Heart left ventricle (tissue), 16 donors: ENCODE data around the gene SHROOM3. TPM values are rescaled to one million over a fixed set of nuclear protein-coding genes. Genes with fewer than 3 reads are reported as not detected.
A peak's percentile ranks its signal among the peaks of the same experiment; 100 is the strongest.

ENCODE experiments used
- ATAC-seq, 4 donors: fragments of 200-7000 bp; cut with Tn5 transposase; one replicate each; pipeline ENCODE4 v1.9.1; 2020 to 2022; ENCODE audit warnings: moderate library complexity in 4 of 4, mild to moderate bottlenecking in 3 of 4, moderate number of reproducible peaks in 1 of 4
- DNase-seq, 5 donors: peaks; one replicate each; pipeline ENCODE4 v3.0.0-alpha.2; 2020
- H3K27ac ChIP-seq, 12 donors: fragments of 200-600 bp; sonication (generic) in 4 of 12; one replicate each; pipeline versions ENCODE4 v1.5.0 to v1.8.0; 2016 to 2022; ENCODE audit warnings: mild to moderate bottlenecking in 2 of 12
- H3K27me3 ChIP-seq, 9 donors: fragments of 200-600 bp; sonication (generic) in 2 of 9; one replicate each; pipeline versions ENCODE4 v1.5.1 to v1.8.0; 2016 to 2022; ENCODE audit warnings: mild to moderate bottlenecking in 3 of 9
- H3K36me3 ChIP-seq, 9 donors: fragments of 200-600 bp; sonication (generic) in 2 of 9; one replicate each; pipeline versions ENCODE4 v1.5.0 to v1.8.0; 2018 to 2022; ENCODE audit warnings: mild to moderate bottlenecking in 2 of 9
- H3K4me1 ChIP-seq, 12 donors: fragments of 200-600 bp; sonication (generic) in 4 of 12; one replicate each; pipeline versions ENCODE4 v1.5.0 to v1.8.0; 2016 to 2022; ENCODE audit warnings: mild to moderate bottlenecking in 3 of 12
- H3K4me3 ChIP-seq, 12 donors: fragments of 200-600 bp; sonication (generic) in 4 of 12; one replicate each; pipeline versions ENCODE4 v1.5.0 to v1.8.0; 2017 to 2022; ENCODE audit warnings: mild to moderate bottlenecking in 9 of 12, moderate library complexity in 4 of 12
- H3K9me3 ChIP-seq, 12 donors: fragments of 200-600 bp; sonication (generic) in 4 of 12; one replicate each; pipeline versions ENCODE4 v1.5.0 to v1.8.0; 2016 to 2022; ENCODE audit warnings: mild to moderate bottlenecking in 1 of 12
- CTCF ChIP-seq, 12 donors: fragments of 200-600 bp; sonication (generic) in 4 of 12; IDR thresholded peaks; one replicate each; pipeline versions ENCODE4 v1.5.0 to v1.8.0; 2018 to 2022; ENCODE audit warnings: antibody characterized with exemption in 12 of 12, mild to moderate bottlenecking in 5 of 12
- POLR2A ChIP-seq, 2 donors: fragments of 450-650 bp; IDR thresholded peaks; one replicate each; pipeline ENCODE4 v1.6.1; 2017; ENCODE audit warnings: antibody characterized with exemption in 2 of 2, mild to moderate bottlenecking in 2 of 2, moderate library complexity in 2 of 2
- WGBS, 4 donors: extraction: QIAGEN DNeasy Blood & Tissue Kit in 2 of 4; methylation state at CpG; one replicate each; pipeline versions ENCODE4 v1.1.5 to v1.1.7; 2013 to 2018; 5-methylcytosine and 5-hydroxymethylcytosine counted together
- intact Hi-C, 10 donors: fragments of 100-400 bp; cut with DNase I; formaldehyde crosslinking; loops; one replicate each; pipeline versions ENCODE4 v1.11.1 to v1.14.2; 2022
- polyA plus RNA-seq, 2 donors: library from polyadenylated mRNA; stranded (reverse); fragments of 200-250 nt; gene quantifications; one replicate each; pipeline ENCODE4 v1.2.3, GENCODE V29; 2013
- total RNA-seq, 9 donors: library from RNA; depleted of rRNA in 2 of 9; stranded (reverse); fragments of >200 nt in 2 of 9; fragmentation: NEBNext Ultra II Directional in 3 of 9; extraction: Animal tissue kit (Norgen Biotek cat#: 25700) in 3 of 9; gene quantifications; one replicate each; pipeline versions ENCODE4 v1.1.0 to v1.2.4, GENCODE V29; 2016 to 2023
- donor health status: ischemic (EF 13 %, LVEDD 7.1; RV severe dilation, severe dysfunction).
- donor health status: healthy with polysubstance abuse.
- donor health status: DM: no; HTN: yes; CAD: no.
- donor health status: DM: no; HTN: no; CAD: no.
- donor health status: ischemic (EF 25% LVEDD 6.9; RV normal size, moderate dysfunction).
- donor health status: ischemic (EF 25% LVEDD 5.7; RV mildly dilated, moderate dysfunction).
- donor health status: healthy.
- donor health status: DM: yes; HTN: yes; CAD: no.
- donor health status: ischemic (EF 35%, LVEDD 5.7; RV mildly dilated, moderate dysfunction).
- donor health status: nonischemic (EF 11% LVEDD 7.7; RV severe dilation, severe dysfunction).
- donor health status: DM: yes; HTN: yes; CAD: no.
- donor health status: PGD.
- donor health status: ischemic (EF 29% LVEDD 5.4; RV normal size, mild dysfunction).
- donor health status: nonischemic (EF 23%, LVEDD 6.1; RV moderate dilation, normal function).

SHROOM3 gene
- total and polyA plus RNA-seq, 11 donors: 4.6 to 38.5 (median 20.3) TPM

GRCh38 chr4:76568262-76568661, 133.2 kb downstream of the SHROOM3 start:
- intact Hi-C loops: no loop called here
- no peaks in the 10 kb centered on the region for H3K9me3 ChIP-seq

GRCh38 chr4:76569225-76569624, 134.2 kb downstream of the SHROOM3 start:
- H3K27me3 ChIP-seq: no peaks in the 10 kb centered on the region
- TF ChIP-seq CTCF (IDR thresholded peaks at IDR 0.05): no peak
- DNase-seq (no peak), ATAC-seq (no peak)
- no peaks in the 10 kb centered on the region for H3K36me3 ChIP-seq
- no peaks in the 10 kb centered on the region for H3K9me3 ChIP-seq
- peaks cover 0 to 19% (median 0%) of the 10 kb centered on the region in 12 donors for H3K4me1 ChIP-seq
- intact Hi-C loops: no loop called here
- no peak overlapping the region for H3K4me3 ChIP-seq
- WGBS, 4 donors: 82 to 90% (median 85%) methylated on average over 3 of the region's 3 CpGs
- no peak overlapping the region for H3K27ac ChIP-seq

More at GRCh38 chr4:76568262-76568661, 133.2 kb downstream of the SHROOM3 start:
- ATAC-seq (no peak), DNase-seq (no peak)
- Histone ChIP-seq H3K27ac (no peak overlapping the region), H3K4me1 (peaks cover 0 to 26% (median 0%) of the 10 kb centered on the region in 12 donors), H3K36me3 (no peaks in the 10 kb centered on the region), H3K4me3 (no peak overlapping the region), H3K27me3 (no peaks in the 10 kb centered on the region)
- TF ChIP-seq CTCF (IDR thresholded peaks at IDR 0.05): no peak
- WGBS, 4 donors: 68 to 79% (median 71%) methylated on average over 5 of the region's 5 CpGs

GRCh38 chr4:76569706-76570105, 134.7 kb downstream of the SHROOM3 start:
- no peak for ATAC-seq
- intact Hi-C loops: loop anchor here in 1 of 10 donors (5.0 kb wide), 1 partner anchor 37 kb away; no protein-coding TSS in a partner anchor
- DNase-seq: no peak
- Histone ChIP-seq H3K9me3 (no peaks in the 10 kb centered on the region), H3K27me3 (no peaks in the 10 kb centered on the region), H3K4me1 (peaks cover 0 to 19% (median 0%) of the 10 kb centered on the region in 12 donors), H3K36me3 (no peaks in the 10 kb centered on the region), H3K4me3 (no peak overlapping the region), H3K27ac (no peak overlapping the region)
- 69 to 83% (median 76%) methylated on average over 4 of the region's 4 CpGs for WGBS, 4 donors
- TF ChIP-seq CTCF (IDR thresholded peaks at IDR 0.05) (no peak), POLR2A (IDR thresholded peaks at IDR 0.05) (no peak)

- DNase-seq: no peak
- Histone ChIP-seq H3K9me3 (no peaks in the 10 kb centered on the region), H3K36me3 (no peaks in the 10 kb centered on the region), H3K27me3 (no peaks in the 10 kb centered on the region), H3K4me3 (no peak overlapping the region), H3K4me1 (peaks cover 0 to 19% (median 0%) of the 10 kb centered on the region in 12 donors), H3K27ac (no peak overlapping the region)
- TF ChIP-seq CTCF (IDR thresholded peaks at IDR 0.05): no peak
- TF ChIP-seq POLR2A (IDR thresholded peaks at IDR 0.05): no peak
- ATAC-seq: peak in 2 of 4 donors; percentile 52 to 72
- intact Hi-C loops: loop anchor here in 1 of 10 donors (5.0 kb wide), 1 partner anchor 38 kb away; no protein-coding TSS in a partner anchor
- 57 to 60% (median 59%) methylated on average over 10 of the region's 10 CpGs for WGBS, 4 donors
Measured at GRCh38 chr4:76570141-76570973, 135.3 kb downstream of the SHROOM3 start.
